GM19351 (cell line): ENCODE results near the gene HSPA1B.
A peak's percentile ranks its signal among the peaks of the same experiment; 100 is the strongest.
"Not testable (repeated sequence)": the region's sequence is repeated elsewhere in the genome, so short reads cannot be mapped to it uniquely, and the experiment has no call there.

Experiments used
- ATAC-seq: cut with Tn5 transposase; IDR thresholded peaks from one replicate; pipeline ENCODE4 v1.9.1; 2021; ENCODE audit warnings: mild to moderate bottlenecking, moderate library complexity; ENCODE audit not compliant: unreplicated experiment

HSPA1B gene

GRCh38 chr6:31797588-31797987, 29.9 kb upstream of the HSPA1B start:
- no peak for ATAC-seq

GRCh38 chr6:31799781-31800180, 27.8 kb upstream of the HSPA1B start:
- ATAC-seq, result no peak

- ATAC-seq, result not testable (repeated sequence)
Measured at GRCh38 chr6:31801031-31801927, 26.3 kb upstream of the HSPA1B start.

- ATAC-seq, result no peak
Measured at GRCh38 chr6:31805939-31806469, 21.5 kb upstream of the HSPA1B start.

GRCh38 chr6:31806470-31807272, 20.9 kb upstream of the HSPA1B start, which contains the start of gene LSM2:
Gene LSM2 (minus strand): TSS chr6:31806966. CDS start chr6:31806757, 209 bp downstream.
- peak; percentile 94 for ATAC-seq

GRCh38 chr6:31808599-31808998, 18.9 kb upstream of the HSPA1B start:
- not testable (repeated sequence) for ATAC-seq

GRCh38 chr6:31811645-31812044, 15.9 kb upstream of the HSPA1B start:
- no peak for ATAC-seq

- ATAC-seq, result no peak
Measured at GRCh38 chr6:31813465-31813849, 14.1 kb upstream of the HSPA1B start.

- ATAC-seq, result no peak
Measured at GRCh38 chr6:31814677-31815024, 12.9 kb upstream of the HSPA1B start.

- no peak for ATAC-seq
Measured at GRCh38 chr6:31815025-31815838, 12.3 kb upstream of the HSPA1B start, which contains the start of the genes HSPA1A and HSPA1L. Gene HSPA1A (plus strand): TSS chr6:31815543. CDS start chr6:31815757, 214 bp downstream. Gene HSPA1L (minus strand): TSS chr6:31815283. CDS start chr6:31811972, 3,311 bp downstream.

- ATAC-seq, result not testable (repeated sequence)
Measured at GRCh38 chr6:31817133-31817928, 10.2 kb upstream of the HSPA1B start.

- ATAC-seq, result not testable (repeated sequence)
Measured at GRCh38 chr6:31817929-31818511, 9.5 kb upstream of the HSPA1B start.

GRCh38 chr6:31819871-31820299, 7.7 kb upstream of the HSPA1B start:
- ATAC-seq, result no peak

- ATAC-seq, result not testable (repeated sequence)
Measured at GRCh38 chr6:31820399-31820798, 7.1 kb upstream of the HSPA1B start.

- ATAC-seq, result peak; percentile 59
Measured at GRCh38 chr6:31821301-31822035, 6.1 kb upstream of the HSPA1B start.

- ATAC-seq, result peak; percentile 29
Measured at GRCh38 chr6:31822036-31822821, 5.3 kb upstream of the HSPA1B start.

- ATAC-seq, result not testable (repeated sequence)
Measured at GRCh38 chr6:31823592-31824196, 3.8 kb upstream of the HSPA1B start.
